NB4 (cell line): ENCODE results near the gene KCNJ8.

ENCODE experiments used
- MYC ChIP-seq: IDR thresholded peaks from 2 replicates; pipeline ENCODE4 v1.6.1; 2011; ENCODE audit warnings: low read depth, low read length
- POLR2A ChIP-seq: IDR thresholded peaks from 2 replicates; pipeline ENCODE4 v1.6.1; 2011; ENCODE audit warnings: mild to moderate bottlenecking; ENCODE audit not compliant: insufficient read length; ENCODE audit errors: extremely low read depth
- TF ChIP-seq, protein P1 (sequence below): IDR thresholded peaks from one replicate; pipeline ENCODE4 v1.5.1; 2012; ENCODE audit warnings: low read depth, low read length
- TF ChIP-seq, protein P2 (sequence below): IDR thresholded peaks from 2 replicates; pipeline ENCODE4 v1.6.1; 2011; ENCODE audit warnings: low read depth, low read length

DNA sequence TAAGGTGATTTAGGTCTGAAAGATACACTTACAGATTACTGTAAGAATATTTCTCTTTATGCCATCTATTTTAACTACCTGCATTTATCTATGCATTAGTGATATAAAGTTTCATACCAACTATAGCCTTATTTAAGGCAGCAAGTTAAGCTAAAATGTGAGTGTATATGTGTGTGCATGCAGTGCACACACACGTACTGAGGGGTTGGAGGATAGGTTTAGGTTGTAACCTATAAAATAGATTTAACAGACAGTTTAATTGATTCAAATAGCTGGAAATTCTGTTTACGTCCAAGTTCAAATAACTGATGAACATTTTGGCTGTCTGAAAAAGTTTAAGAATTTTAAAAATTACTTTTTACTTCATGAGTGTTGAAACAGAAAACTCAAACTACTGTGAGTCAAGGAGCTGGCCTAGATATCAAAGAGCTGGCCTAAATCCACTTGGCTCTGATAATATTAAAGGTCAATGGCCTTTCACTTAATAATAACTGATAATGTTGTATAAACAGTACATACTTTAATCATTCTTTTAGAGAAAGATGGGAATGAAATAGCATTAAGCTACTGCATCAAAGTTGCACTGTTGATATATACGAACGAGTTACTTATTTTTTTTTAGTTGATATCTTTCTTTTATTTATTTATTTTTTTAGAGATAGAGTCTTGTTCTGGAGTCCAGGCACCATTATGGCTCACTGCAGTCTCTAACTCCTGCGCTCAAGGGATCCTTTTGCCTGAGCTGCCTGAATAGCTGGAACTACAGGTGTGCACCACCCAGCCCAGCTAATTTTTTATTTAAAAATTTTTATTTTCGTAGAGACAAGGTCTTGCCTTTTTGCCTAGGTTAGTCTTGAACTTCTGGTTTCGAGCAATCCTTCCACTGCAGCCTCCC, 13.8 kb upstream of the KCNJ8 start:
- TF ChIP-seq, protein P1, sequence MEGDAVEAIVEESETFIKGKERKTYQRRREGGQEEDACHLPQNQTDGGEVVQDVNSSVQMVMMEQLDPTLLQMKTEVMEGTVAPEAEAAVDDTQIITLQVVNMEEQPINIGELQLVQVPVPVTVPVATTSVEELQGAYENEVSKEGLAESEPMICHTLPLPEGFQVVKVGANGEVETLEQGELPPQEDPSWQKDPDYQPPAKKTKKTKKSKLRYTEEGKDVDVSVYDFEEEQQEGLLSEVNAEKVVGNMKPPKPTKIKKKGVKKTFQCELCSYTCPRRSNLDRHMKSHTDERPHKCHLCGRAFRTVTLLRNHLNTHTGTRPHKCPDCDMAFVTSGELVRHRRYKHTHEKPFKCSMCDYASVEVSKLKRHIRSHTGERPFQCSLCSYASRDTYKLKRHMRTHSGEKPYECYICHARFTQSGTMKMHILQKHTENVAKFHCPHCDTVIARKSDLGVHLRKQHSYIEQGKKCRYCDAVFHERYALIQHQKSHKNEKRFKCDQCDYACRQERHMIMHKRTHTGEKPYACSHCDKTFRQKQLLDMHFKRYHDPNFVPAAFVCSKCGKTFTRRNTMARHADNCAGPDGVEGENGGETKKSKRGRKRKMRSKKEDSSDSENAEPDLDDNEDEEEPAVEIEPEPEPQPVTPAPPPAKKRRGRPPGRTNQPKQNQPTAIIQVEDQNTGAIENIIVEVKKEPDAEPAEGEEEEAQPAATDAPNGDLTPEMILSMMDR, result no peak
- TF ChIP-seq MYC, result no peak
- no peak for TF ChIP-seq POLR2A
- TF ChIP-seq, protein P2, sequence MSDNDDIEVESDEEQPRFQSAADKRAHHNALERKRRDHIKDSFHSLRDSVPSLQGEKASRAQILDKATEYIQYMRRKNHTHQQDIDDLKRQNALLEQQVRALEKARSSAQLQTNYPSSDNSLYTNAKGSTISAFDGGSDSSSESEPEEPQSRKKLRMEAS, result no peak
